HG03575 (cell line): ENCODE data around the gene REXO5.
A peak's percentile ranks its signal among the peaks of the same experiment; 100 is the strongest.

ENCODE experiments used
- ATAC-seq: cut with Tn5 transposase; IDR thresholded peaks from one replicate; pipeline ENCODE4 v1.9.1; 2021; ENCODE audit not compliant: unreplicated experiment, insufficient number of reproducible peaks, low FRiP score; ENCODE audit errors: extremely low read depth

REXO5 gene

DNA sequence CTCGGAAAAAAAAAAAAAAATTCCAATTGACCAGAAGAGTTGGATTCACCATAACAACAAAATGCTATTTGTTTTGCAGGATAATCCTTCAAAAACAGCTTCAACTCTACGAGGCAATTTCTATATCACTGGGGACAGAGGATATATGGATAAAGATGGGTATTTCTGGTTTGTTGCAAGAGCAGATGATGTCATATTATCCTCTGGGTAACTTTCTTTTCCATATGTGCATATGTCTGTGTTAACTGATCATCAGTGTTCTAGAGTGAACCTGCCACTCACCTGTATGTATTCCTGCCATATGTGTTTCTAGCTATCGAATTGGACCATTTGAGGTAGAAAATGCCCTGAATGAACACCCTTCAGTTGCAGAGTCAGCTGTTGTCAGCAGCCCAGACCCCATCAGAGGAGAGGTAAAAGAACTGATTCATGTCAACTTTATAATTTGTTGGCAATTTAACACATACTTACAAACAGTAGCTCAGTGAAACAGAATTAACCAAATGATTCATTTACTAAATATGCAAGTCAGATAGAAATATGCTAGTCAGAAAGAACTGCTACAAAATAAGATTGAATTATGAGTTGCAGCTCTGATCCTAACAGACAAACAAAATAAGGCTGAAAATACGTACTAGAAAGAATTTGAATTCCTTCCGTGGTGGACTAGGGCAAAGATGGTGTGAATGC, 14.3 kb upstream of the REXO5 start:
- no peak for ATAC-seq

DNA sequence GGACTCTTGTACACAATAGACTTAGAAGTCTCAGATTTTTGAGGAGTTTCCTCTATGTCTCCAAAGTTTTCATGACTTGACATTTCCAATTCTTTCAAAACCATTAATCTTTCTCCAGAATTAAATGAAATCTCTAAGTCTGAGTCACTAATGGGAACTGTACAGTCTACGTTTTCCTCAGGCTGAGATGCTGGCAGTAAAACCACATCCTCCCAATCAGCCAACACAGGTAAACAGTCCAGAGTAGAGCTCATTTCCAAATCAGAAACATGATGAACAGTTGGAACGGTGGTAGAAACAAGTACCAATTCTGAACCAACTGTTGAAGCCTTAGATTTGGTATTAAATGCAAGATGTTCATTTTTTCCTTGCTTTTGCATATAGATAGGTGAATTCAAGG, 8.0 kb upstream of the REXO5 start:
- no peak for ATAC-seq

DNA sequence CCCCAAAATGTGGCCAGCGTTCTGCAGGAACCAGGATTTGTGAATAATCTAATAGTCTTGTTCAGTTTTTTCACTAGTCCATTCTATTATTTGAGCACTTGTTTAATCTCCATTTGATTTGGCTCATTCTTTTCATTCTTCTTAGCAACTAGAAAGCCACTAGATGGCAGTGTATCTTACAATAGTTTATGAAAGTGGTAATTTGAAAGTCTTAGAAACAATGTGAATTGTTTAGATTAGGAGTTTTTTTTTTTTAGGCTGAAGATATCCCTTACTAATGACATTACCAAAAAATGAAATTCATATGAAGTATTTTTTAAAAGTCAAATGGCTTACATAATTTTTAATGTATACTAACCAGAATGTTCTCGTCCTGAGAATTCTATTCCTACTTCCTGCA, 6.7 kb upstream of the REXO5 start:
- ATAC-seq: no peak

DNA sequence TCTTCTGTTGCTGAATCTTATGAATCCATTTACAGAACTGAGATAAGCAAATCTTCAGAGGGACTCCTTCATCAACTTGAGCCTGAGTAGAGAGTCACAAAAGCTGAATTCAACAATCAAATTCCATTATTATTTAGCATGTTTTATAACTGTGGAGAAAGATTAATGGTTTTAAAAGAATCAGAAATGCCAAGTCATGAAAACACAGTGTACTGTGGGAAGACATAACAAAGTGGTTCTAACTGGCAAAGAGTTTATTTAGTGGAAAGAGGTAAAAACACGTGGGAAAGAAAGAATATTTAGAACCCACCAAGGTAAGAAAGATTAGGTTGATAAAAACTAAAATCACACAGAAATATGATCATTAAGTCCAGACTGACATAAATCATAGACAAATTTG, 5.0 kb upstream of the REXO5 start:
- no peak for ATAC-seq

DNA sequence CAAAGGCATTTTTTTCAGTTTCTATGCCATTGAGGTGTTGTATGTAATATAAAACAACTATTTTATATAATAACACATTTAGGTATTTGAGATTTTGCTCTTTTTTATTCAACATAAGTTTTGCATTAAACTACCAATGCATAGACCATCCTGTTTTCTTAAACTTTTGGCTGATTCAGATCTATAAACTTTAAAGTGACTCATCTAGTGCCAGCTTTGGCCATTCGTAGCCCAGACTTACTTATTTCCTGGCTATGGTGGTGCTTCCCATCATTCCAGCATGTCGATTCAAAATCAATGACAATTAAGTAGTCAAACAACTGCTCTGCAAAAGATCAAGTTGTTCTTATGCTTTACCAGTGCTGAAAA, 3.2 kb upstream of the REXO5 start:
- ATAC-seq: no peak

DNA sequence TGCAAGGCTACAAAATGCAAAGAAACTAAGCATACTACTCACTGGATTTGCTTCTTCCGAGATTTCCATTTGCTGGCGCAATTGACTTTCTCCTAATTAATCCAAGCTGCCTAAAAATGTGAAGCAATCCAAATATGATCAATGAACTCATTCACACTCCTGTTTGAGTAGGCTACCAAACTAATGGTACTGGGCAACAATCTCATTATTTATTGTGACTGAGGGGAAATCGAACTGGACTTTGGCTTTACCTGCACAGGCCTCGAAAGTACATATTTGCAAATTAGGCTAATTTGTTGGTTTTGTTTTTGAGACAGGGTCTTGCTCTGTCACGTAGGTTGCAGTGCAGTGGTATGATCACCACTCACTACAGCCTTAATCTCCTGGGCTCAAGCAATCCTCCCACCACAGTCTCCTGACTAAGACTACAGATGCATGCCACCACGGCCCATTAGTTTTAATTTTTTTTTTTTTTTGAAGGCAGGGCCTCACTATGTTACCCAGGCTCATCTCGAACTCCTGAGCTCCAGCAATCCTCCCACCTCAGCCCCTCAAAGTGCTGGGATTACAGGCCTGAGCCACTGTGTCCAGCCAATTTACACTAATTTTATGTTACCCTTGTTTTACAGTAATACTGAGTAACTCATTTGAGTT, 2.6 kb upstream of the REXO5 start:
- no peak for ATAC-seq

DNA sequence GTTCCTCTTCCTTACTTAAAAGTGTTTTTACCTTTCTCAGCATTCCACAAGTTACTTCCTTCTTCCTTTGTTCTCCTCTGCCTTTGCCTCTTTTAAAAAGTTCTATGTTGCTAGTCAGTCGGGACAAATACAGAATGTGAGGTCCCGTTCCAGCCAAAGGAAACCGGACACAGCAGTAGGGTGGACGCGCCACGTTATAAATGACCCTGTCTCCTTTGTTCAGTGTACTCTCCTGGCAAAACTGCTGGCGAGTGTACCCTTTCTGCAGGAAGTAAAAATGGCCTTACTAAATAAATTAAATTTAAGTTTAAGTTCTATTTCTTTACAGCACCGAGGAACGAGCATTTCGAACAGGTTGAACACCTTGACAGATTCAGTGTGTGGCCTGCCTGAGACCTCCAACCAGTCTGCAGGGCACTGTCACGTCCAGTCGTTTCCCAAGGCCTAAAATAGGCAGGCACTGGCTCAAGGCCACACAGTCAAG, 601 bp upstream of the REXO5 start:
- ATAC-seq: peak; percentile 12

DNA sequence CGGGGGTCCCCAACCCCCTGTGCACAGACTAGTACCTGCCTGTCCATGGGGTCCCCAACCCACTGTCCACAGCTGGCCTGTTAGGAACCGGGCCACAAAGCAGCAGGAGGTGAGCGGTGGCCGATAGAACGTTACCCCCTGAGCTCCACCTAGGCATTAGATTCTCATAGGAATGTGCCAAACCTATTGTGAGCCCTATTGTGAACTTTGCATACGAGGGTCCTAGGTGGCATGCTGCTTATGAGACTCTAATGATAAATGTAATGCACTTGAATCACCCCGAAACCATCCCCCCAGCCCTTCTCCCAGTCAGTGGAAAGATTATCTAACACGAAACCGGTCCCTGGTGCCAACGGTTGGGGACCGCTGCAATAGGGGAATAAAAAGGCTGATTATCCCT, 1.5 kb downstream of the REXO5 start:
- no peak for ATAC-seq

DNA sequence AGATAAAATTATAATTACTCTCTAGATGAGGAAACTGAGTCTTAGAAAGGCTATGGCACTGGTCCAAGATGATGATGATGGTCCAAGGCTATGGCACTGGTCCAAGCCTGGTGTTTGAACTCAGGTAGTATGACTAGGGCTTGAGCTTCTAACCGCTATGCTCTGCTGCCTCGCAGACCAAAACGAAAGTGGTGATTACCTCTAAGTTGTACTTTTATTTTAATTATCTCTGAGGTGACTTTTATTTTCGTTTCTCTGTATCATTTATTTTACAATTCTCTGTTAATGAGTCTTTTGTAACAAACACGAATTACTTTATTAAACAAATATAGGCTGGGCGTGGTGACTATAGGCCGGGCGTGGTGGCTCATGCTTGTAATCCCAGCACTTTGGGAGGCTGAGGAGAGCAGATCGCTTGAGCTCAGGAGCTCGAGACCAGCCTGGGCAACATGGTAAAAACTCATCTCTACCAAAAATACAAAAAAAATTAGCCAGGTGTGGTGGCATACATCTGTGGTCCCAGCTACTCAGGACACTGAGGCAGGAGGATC, 5.6 kb downstream of the REXO5 start:
- no peak for ATAC-seq

DNA sequence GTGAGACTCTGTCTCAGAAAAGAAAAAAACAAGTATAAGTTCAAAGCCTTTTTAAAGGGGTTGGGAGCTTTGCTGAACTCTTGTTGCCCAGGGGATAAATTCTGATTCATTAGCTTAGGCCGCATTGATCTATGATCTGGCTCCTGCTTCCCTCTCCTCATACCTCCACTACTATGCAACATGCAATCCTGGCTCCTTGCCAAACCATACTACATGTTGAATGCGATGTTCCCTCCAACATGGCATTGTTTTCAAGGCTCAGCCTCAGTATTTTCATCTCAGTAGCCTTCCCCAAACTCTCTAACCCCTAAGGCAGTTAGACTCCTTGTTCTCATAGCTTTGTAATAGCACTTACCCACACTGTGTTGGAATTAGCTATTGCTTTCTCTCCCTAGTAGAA, 6.2 kb downstream of the REXO5 start:
- no peak for ATAC-seq

DNA sequence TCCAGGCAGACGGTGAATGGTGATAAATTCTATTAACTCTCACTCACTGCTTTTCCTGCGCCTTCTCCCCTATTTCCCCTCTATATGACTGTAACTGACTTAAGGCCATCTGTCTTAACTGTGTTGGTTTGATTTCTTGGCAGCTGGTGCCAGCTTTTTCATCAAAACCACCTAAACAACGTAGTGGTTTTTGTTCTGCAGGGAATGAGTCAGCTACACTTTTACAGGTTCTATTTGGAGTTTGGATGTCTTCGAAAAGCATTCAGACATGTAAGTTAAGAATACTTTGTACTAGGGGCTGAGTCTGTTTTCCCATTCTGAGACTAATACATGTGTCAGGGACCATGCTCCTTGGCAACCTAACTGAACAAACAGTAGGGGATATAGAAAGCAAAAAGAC, 8.5 kb downstream of the REXO5 start:
- no peak for ATAC-seq

DNA sequence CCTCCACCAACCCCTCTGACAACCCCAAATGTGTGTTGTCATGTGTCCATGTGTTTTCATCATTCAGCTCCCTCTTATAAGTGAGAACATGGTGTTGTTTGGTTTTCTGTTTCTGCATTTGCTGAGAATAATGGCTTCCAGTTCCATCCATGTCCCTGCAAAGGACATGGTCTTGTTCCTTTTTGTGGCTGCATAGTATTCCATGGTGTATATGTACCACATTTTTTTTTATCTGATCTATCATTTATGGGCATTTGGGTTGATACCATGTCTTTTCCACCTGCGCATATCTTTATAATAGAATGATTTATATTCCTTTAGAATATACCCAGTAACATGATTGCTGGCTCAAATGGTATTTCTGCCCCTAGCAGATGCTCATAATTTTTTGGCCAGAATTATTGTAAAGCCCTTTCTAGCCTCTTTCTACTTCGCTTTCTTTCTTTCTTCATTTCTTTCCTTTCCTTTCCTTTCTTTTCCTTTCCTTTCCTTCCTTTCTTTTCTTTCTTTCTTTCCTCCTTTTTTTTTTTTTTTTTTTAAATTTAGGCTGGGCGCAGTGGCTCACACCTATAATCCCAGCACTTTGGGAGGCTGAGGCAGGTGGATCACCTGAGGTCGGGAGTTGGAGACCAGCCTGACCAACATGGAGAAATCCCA, 12.7 kb downstream of the REXO5 start:
- no peak for ATAC-seq

DNA sequence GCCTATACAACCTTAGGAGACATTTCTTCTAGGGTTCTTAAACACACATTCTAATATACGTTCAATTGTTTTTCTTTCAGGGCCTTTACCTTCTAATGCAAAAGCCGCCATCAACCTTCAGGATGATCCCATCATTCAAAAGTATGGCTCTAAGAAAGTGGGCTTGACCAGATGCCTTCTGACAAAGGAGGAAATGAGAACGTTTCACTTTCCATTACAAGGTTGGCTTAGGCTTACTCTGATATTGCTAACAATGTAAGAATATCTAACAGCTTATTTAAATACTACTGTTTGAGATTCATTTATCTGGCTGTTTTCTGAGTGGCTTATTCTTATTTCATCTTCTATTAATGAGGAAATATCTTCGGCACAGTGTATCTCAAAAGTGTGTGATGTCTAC, 15.4 kb downstream of the REXO5 start:
- ATAC-seq: no peak

DNA sequence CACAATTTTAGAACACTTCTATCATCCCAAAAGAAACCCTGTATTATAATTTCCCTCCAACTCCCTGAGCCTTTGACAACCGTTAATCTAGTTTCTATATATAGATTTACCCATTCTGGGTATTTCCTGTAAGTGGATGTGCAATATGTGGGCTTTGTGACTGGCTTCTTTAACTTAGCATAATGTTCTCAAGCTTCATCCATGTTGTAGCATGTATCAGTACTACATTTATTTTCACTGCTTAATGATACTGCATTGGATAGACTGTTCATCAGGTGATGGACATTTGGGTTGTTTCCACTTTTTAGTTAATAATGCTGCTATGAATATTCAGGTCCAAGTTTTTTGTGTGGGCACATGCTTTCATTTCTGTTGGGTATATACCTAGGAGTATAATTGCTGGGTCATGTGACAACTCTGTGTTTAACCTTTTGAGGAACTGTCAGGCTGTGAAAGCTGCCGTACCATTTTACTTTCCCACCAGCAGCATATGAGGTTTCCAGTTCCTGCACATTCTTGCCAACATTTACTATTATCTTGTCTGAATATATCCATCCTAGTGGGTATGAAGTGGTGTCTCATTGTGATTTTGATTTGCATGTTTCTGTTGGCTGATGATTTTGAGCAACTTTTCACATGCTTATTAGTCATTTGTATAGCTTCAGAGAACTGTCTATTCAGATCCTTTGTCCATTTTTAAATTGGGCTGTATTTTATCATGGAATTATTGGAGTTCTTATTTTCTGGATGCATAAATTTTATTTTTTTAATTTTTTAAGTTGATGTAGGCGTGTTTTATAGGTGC, 16.4 kb downstream of the REXO5 start:
- ATAC-seq: no peak

DNA sequence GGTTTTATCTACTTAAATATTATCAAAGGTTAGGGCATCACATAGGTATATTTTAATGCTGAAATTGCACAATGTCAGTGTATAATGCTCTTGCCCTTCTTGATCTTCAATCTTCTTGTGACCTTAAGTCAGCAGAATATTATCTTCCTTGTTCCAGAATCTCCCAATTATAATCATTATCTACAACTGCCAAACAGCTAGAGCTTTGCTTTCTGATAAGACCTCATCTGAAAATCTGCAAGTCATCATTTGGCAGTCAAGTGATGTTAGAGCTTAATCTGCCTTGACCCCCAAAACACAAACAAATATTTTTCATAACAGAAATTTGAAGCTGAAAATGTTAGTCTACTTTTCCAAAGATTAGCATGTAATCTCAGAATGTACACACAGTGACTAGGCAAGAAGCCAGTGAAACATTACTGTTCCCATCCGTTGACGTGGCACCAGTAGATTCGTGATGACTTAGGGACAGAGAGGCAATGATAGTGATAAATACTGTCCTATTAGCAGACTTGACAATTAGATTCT, 19.8 kb downstream of the REXO5 start:
- ATAC-seq: no peak

DNA sequence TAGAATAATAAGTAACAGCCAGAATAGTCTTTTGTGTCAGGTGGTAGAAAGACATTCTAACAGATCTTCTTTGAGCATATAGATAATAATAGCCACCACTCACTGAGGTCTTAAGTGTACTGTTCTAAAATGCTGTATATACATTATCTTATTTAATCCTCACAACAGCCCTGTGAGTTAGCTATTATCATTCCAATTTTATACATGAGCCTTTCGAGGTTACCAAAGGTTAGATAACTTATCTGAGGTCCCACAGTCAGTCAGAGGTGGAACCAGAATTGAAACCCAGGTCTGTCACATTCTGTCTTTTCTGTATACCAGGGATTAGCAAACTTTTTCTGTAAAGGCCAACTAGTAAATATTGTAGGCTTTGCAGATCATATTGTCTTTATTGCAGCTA, 23.2 kb downstream of the REXO5 start:
- ATAC-seq: no peak

DNA sequence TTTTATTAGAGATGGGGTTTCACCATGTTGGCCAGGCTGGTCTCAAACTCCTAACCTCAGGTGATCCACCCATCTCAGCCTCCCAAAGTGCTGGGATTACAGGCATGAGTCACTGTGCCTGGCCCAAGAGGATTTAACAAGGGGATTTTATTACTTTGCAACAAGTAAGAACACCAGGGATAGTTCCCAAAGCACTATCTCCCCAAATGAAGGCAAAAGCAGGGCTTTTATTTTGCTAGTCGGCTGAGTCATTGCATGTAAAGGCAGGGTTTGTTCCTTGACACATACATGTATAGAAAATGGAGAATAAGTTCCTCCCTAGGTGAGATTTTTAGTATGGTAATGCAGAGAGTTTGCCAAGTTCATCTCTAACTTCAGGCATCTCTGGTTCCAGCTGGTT, 24.0 kb downstream of the REXO5 start:
- ATAC-seq: no peak

DNA sequence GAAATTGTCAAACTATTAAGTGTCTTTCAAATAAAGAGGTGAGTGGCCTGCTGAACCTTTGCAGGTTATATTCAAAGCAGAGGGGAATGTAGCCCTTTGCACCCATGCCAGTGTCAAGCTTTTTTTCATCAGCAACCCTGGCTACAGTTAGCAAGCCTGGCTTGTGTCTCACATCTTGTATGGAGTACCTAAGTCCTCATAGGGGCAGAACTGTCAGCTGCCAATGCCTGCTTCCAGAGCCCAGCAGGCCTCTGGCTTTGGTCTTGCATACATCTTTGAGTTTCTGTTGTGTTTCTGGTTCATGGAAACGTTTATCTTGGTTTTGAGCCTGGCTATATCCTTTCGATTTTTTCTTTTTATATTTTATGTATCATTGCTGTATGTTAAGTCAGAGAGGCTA, 26.8 kb downstream of the REXO5 start:
- ATAC-seq: no peak

DNA sequence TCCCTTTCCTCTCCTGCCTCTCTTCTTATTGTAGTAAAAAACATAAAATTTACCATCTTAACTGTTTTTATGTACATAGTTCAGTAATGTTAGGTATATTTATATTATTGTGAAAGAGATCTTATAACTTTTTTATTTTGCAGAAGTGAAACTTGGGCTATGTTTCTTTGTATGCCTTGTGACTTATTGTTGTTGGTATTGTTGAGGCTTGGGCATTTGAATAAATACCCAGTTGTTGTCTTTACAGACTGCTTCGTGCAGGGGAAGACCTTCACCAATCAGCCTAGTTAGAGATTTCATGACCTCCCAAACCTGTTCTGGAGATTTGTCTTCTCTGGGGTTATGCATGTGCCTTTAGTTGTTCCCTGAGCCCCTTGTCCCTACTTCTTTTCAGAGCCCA, 31.9 kb downstream of the REXO5 start:
- no peak for ATAC-seq
